MM.1S (cell line): ENCODE measurements around the gene SLC43A1.

Source experiments
- CTCF ChIP-seq: fragments of 300-600 bp; sonication (generic); IDR thresholded peaks from 2 replicates; pipeline ENCODE4 v1.5.1; 2016; ENCODE audit warnings: antibody characterized with exemption, low read length, mixed read lengths
- EZH2 ChIP-seq: fragments of 300-600 bp; sonication (generic); optimal IDR thresholded peaks from 2 replicates; pipeline ENCODE3; 2017; ENCODE audit warnings: low read depth, mild to moderate bottlenecking, antibody characterized with exemption, low read length, mixed read lengths
- EZH2phosphoT487 ChIP-seq: fragments of 300-600 bp; sonication (generic); IDR thresholded peaks from 2 replicates; pipeline ENCODE4 v1.6.1; 2018; ENCODE audit warnings: antibody characterized with exemption, low read length

DNA sequence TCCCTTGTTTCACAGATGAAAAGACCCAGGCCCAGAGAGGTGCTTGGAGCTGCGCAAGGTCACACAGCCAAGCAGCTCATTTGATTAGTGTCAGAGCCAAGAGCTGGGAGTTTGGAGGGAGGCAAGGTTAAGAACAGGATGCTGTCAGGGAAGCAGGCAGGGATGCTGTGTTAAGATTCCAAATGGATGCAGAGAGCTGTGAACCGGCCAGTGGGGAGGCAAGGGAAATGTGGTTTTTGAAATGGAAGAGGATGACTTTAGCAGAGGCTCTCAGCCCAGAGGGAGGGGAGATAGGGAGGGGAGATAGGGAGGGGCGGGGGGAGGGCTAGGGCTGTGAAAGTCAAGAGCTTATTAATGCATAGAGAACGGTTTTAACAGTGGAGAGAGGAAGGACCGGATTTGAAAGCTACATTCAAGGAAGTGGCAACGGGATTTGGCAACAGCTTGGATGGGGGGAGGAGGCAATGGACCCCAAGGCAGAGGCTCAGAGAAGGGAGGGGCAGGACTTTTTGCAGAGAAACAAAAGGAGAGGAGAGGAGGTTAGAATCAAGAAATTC lies 42.1 kb downstream of the SLC43A1 start:
- TF ChIP-seq CTCF (no peak), EZH2 (no peak), EZH2phosphoT487 (no peak)
